Tibial nerve (tissue), 3 donors: ENCODE measurements around the gene SPIRE2.

Experiments
- POLR2A ChIP-seq, 2 donors: fragments of 450-650 bp; IDR thresholded peaks; one replicate each; pipeline ENCODE4 v1.6.1; 2017; ENCODE audit warnings: antibody characterized with exemption in 2 of 2, mild to moderate bottlenecking in 2 of 2, moderate library complexity in 2 of 2
- TF ChIP-seq, protein P1 (sequence below), 5 experiments: fragments of 200-600 bp in 3 of 5; fragments of 450-650 bp in 2 of 5; sonication (generic) in 3 of 5; IDR thresholded peaks; one replicate each; pipeline ENCODE4 v1.5.1; 2016 to 2019; ENCODE audit warnings: antibody characterized with exemption in 5 of 5, mild to moderate bottlenecking in 3 of 5, moderate library complexity in 2 of 5

DNA sequence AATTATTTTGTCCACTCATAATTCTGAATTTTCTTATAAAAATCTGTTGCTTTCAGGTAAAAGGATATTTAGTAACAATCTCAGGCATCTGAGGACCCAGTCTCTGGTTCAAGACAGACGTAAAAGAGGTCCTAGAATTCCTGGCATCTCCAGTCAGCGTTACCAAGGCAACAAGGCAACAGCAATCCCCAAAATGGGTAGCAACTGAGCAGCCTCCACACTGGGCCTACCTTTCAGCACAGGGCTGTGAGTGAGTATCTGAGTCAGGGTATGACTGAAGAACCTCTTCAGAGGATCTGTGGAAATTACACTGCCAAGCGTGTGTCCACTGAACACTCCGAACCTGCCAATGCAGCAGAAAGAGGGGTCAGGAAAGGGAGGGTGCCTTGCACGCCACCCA is 32.6 kb upstream of the SPIRE2 start:
- TF ChIP-seq, protein P1, sequence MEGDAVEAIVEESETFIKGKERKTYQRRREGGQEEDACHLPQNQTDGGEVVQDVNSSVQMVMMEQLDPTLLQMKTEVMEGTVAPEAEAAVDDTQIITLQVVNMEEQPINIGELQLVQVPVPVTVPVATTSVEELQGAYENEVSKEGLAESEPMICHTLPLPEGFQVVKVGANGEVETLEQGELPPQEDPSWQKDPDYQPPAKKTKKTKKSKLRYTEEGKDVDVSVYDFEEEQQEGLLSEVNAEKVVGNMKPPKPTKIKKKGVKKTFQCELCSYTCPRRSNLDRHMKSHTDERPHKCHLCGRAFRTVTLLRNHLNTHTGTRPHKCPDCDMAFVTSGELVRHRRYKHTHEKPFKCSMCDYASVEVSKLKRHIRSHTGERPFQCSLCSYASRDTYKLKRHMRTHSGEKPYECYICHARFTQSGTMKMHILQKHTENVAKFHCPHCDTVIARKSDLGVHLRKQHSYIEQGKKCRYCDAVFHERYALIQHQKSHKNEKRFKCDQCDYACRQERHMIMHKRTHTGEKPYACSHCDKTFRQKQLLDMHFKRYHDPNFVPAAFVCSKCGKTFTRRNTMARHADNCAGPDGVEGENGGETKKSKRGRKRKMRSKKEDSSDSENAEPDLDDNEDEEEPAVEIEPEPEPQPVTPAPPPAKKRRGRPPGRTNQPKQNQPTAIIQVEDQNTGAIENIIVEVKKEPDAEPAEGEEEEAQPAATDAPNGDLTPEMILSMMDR (IDR thresholded peaks at IDR 0.05), result no peak
- TF ChIP-seq POLR2A (IDR thresholded peaks at IDR 0.05), result no peak
